ENCODE results near the gene SEPTIN1.
"Not testable (repeated sequence)": the region's sequence is repeated elsewhere in the genome, so short reads cannot be mapped to it uniquely, and the experiment has no call there.

Gene SEPTIN1

DNA sequence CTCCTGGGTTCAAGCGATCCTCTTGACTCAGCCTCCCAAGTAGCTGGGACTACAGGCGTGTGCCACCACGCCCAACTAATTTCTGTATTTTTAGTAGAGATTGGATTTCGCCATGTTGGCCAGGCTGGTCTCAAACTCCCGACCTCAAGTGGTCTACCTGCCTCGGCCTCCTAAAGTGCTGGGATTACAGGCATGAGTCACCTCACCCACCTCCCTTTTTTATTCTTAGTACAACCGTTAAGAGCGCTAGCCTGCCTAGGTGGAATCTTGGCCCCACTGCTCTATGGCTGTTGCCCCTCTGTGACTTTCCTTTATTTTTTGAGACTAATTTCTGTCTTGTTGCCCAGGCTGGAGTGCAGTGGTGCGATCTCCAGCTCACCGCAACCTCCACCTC, 44.4 kb downstream of the SEPTIN1 start:
- not testable (repeated sequence) for FAIRE-seq

DNA sequence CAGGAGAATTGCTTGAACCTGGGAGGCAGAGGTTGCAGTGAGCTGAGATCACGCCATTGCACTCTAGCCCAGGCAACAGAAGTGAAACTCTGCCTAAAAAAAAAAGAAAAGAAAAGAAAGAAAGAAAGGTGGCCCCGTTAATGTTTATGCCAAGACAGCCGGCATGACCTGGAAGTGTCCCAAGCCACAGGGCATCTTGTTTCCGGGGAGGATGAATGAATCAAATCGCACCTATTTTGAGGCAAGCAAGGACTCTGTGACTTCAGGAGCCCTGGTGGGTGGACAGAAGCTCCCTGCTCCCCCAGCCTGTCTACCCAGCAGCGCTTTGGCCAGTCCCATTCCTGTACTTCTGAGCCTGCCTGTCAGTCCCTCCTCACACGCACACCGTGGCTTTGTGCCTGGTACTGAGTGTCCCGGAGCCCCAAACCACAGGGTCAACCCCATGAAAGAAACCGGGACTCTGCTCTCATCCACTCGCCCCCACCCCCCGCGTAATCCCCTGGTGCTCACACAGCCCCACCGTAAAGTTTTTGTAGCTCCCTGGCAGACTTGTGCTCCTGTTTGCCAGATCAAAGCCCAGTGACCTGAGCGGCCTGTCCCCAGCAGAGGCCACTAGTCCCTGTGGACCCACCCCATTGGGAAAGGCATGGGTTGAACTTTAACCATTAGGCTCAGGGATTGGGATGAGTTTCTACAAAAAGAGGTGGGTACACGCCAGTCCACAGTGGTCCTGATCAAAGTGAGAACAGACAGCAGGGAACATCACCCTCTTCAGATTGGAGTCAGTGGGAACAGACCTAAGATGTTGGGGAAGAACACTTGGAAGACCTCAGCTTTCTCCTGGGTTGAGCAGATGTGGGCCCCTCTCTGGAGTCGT, 46.5 kb downstream of the SEPTIN1 start:
- no peak for FAIRE-seq

DNA sequence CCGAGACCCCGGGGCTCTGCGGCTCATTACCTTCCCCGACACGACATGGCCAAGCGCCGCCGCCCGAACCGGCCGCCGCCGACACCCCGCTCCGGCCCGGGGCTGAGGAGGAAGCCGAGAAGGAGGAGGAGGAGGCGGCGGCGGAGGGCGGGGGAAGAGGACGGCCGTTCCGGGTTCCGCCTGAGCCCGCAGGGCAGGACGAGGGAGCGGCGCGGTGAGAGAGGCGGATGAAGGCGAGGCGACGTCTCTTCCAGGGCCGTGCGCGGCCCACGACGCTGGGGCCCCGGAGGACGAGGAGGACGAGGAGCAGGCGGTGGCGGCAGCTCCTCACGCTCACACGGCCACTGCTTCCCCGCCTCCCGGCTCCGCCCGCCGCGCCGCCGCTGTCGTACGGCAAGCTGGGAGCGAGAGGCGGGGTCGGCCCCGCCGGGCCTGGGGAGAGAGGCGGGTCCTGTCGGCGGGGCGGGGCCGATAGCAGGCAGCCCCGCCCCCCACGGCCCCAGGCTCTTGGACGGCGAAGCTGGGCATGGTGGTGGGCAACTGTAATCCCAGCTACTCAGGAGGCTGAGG, 47.2 kb downstream of the SEPTIN1 start:
- FAIRE-seq = not testable (repeated sequence)

DNA sequence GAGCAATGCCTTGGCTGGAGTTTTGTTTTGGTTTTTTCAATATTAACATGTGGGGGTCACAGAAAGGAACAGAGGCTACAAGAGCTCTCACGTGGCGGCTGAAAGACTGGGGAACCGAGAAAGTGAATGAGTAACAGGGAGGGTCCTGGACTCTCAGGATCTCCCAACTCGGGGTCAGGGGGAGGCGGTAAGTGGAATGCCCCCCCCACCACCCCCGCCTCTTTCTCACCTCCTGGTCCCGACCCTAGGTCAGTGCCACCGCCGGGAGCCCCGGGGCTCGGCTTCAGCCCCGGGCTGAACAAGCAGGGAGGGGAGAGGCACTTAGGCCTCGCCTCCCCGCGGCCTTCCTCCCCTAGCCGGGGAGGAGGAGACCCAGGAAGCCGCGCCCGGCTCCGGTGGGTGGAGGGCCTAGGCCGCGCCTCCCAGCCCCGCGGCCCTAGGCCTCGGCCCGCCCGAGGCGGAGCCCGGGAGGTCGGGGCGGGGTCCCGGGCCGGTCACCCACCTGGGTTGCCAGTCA, 47.8 kb downstream of the SEPTIN1 start:
- not testable (repeated sequence) for FAIRE-seq

All from A204.1 (cell line).